Tibial nerve (tissue), 4 donors: Measurements from ENCODE around the gene TBC1D5. TPM values are rescaled to one million over a fixed set of nuclear protein-coding genes. Genes with fewer than 3 reads are reported as not detected.
"Not testable (repeated sequence)": the region's sequence is repeated elsewhere in the genome, so short reads cannot be mapped to it uniquely, and the experiment has no call there.

Experiments used
- DNase-seq, 2 donors: peaks; one replicate each; pipeline ENCODE4 v3.0.0-alpha.2; 2019; ENCODE audit warnings: low spot score in 2 of 2
- H3K27ac ChIP-seq, 4 donors: fragments of 200-600 bp; sonication (generic) in 3 of 4; one replicate each; pipeline ENCODE4 v1.5.1; 2017 to 2019; ENCODE audit warnings: mild to moderate bottlenecking in 1 of 4
- H3K27me3 ChIP-seq, 2 donors: fragments of 200-600 bp; sonication (generic) in 1 of 2; one replicate each; pipeline versions ENCODE4 v1.5.1 to v1.6.0; 2017 to 2019
- H3K36me3 ChIP-seq, 3 donors: fragments of 200-600 bp; sonication (generic); one replicate each; pipeline ENCODE4 v1.5.1; 2018 to 2019
- H3K4me1 ChIP-seq, 4 donors: fragments of 200-600 bp; sonication (generic) in 3 of 4; one replicate each; pipeline ENCODE4 v1.5.1; 2017 to 2019
- H3K4me3 ChIP-seq, 4 donors: fragments of 200-600 bp; sonication (generic) in 3 of 4; one replicate each; pipeline ENCODE4 v1.5.1; 2017 to 2019; ENCODE audit warnings: mild to moderate bottlenecking in 1 of 4, moderate library complexity in 1 of 4
- H3K9me3 ChIP-seq, 4 donors: fragments of 200-600 bp; sonication (generic) in 3 of 4; one replicate each; pipeline ENCODE4 v1.5.1; 2017 to 2019
- EP300 ChIP-seq, 2 donors: sonication (generic); formaldehyde crosslinking; IDR thresholded peaks; one replicate each; pipeline ENCODE4 v1.6.1; 2017; ENCODE audit warnings: antibody characterized with exemption in 2 of 2, mild to moderate bottlenecking in 1 of 2
- POLR2A ChIP-seq, 2 donors: fragments of 450-650 bp; IDR thresholded peaks; one replicate each; pipeline ENCODE4 v1.6.1; 2017; ENCODE audit warnings: antibody characterized with exemption in 2 of 2, mild to moderate bottlenecking in 2 of 2, moderate library complexity in 2 of 2
- WGBS, 2 donors: methylation state at CpG; one replicate each; pipeline ENCODE4 v1.1.5; 2018; 5-methylcytosine and 5-hydroxymethylcytosine counted together
- total RNA-seq, 4 donors: library from RNA; depleted of rRNA; stranded (reverse); fragments of >200 nt; gene quantifications; one replicate each; pipeline ENCODE4 v1.1.0, GENCODE V29; 2016
- TF ChIP-seq, protein P1 (sequence below), 5 experiments: fragments of 200-600 bp in 3 of 5; fragments of 450-650 bp in 2 of 5; sonication (generic) in 3 of 5; IDR thresholded peaks; one replicate each; pipeline ENCODE4 v1.5.1; 2016 to 2019; ENCODE audit warnings: antibody characterized with exemption in 5 of 5, mild to moderate bottlenecking in 3 of 5, moderate library complexity in 2 of 5

TBC1D5 gene
- total RNA-seq, 4 donors from 2014 or later, result 55.2 to 128 (median 79.4) TPM

GRCh38 chr3:17737591-17737990 lies 4.8 kb downstream of the TBC1D5 start:
- H3K27ac ChIP-seq, result no peak overlapping the region
- H3K4me3 ChIP-seq, result no peak overlapping the region
- TF ChIP-seq POLR2A (IDR thresholded peaks at IDR 0.05), result no peak
- TF ChIP-seq EP300 (IDR thresholded peaks at IDR 0.05), result no peak
- TF ChIP-seq, protein P1, sequence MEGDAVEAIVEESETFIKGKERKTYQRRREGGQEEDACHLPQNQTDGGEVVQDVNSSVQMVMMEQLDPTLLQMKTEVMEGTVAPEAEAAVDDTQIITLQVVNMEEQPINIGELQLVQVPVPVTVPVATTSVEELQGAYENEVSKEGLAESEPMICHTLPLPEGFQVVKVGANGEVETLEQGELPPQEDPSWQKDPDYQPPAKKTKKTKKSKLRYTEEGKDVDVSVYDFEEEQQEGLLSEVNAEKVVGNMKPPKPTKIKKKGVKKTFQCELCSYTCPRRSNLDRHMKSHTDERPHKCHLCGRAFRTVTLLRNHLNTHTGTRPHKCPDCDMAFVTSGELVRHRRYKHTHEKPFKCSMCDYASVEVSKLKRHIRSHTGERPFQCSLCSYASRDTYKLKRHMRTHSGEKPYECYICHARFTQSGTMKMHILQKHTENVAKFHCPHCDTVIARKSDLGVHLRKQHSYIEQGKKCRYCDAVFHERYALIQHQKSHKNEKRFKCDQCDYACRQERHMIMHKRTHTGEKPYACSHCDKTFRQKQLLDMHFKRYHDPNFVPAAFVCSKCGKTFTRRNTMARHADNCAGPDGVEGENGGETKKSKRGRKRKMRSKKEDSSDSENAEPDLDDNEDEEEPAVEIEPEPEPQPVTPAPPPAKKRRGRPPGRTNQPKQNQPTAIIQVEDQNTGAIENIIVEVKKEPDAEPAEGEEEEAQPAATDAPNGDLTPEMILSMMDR (IDR thresholded peaks at IDR 0.05), result no peak
- DNase-seq, result no peak
- no peaks in the 10 kb centered on the region for H3K36me3 ChIP-seq
- no peaks in the 10 kb centered on the region for H3K27me3 ChIP-seq
- H3K9me3 ChIP-seq, result no peaks in the 10 kb centered on the region
- H3K4me1 ChIP-seq, result peaks cover 0 to 39% (median 22%) of the 10 kb centered on the region in 4 donors

GRCh38 chr3:17735362-17735761 lies 7.1 kb downstream of the TBC1D5 start:
- not testable (repeated sequence) for H3K4me3 ChIP-seq, H3K27me3 ChIP-seq, H3K9me3 ChIP-seq, DNase-seq, H3K27ac ChIP-seq, H3K36me3 ChIP-seq
- 94 to 98% methylated on average over 7 of the region's 7 CpGs for WGBS, 2 donors
- H3K4me1 ChIP-seq, result peaks cover 0 to 28% (median 15%) of the 10 kb centered on the region in 4 donors

GRCh38 chr3:17733768-17734167 lies 8.7 kb downstream of the TBC1D5 start:
- no peak overlapping the region for H3K27ac ChIP-seq

DNA sequence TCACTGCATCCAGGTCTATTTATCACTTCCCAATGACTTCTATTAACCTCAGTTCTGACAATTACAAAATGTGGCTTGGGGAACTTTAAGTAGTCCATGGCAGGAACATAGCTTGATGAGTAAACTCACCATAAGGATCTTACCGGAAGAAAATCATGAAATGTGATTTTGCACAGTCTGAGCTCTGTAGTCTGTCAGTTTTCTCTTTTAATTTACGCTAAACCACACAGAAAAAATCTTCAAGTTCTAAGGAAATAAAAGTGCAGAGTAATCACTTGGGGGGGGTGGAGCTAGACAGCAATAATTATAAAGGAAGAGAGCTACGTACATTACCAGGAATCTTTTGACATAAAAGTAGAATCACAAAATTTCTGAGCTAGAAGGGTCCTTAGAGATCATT lies 9.2 kb downstream of the TBC1D5 start:
- no peak for DNase-seq
- no peak overlapping the region for H3K27ac ChIP-seq
- no peaks in the 10 kb centered on the region for H3K9me3 ChIP-seq
- no peaks in the 10 kb centered on the region for H3K27me3 ChIP-seq
- H3K4me3 ChIP-seq, result no peak overlapping the region
- peaks cover 0 to 10% (median 3%) of the 10 kb centered on the region in 4 donors for H3K4me1 ChIP-seq
- WGBS, 2 donors, result 89% methylated on average over 3 of the region's 3 CpGs
- H3K36me3 ChIP-seq, result peaks cover 0 to 7% (median 0%) of the 10 kb centered on the region in 3 donors
- TF ChIP-seq EP300 (IDR thresholded peaks at IDR 0.05), result no peak
- no peak for TF ChIP-seq POLR2A (IDR thresholded peaks at IDR 0.05)
- TF ChIP-seq, protein P1 (IDR thresholded peaks at IDR 0.05), result no peak

More at GRCh38 chr3:17733768-17734167, 8.7 kb downstream of the TBC1D5 start:
- TF ChIP-seq EP300 (IDR thresholded peaks at IDR 0.05) (no peak), POLR2A (IDR thresholded peaks at IDR 0.05) (no peak)
- TF ChIP-seq, protein P1 (IDR thresholded peaks at IDR 0.05), result no peak
- WGBS, 2 donors, result 95 to 97% methylated on average over 2 of the region's 2 CpGs
- H3K27me3 ChIP-seq, result no peaks in the 10 kb centered on the region
- no peak for DNase-seq
- peaks cover 0 to 12% (median 5%) of the 10 kb centered on the region in 4 donors for H3K4me1 ChIP-seq
- H3K36me3 ChIP-seq, result peaks cover 0 to 7% (median 0%) of the 10 kb centered on the region in 3 donors
- no peaks in the 10 kb centered on the region for H3K9me3 ChIP-seq
- H3K4me3 ChIP-seq, result no peak overlapping the region

DNA sequence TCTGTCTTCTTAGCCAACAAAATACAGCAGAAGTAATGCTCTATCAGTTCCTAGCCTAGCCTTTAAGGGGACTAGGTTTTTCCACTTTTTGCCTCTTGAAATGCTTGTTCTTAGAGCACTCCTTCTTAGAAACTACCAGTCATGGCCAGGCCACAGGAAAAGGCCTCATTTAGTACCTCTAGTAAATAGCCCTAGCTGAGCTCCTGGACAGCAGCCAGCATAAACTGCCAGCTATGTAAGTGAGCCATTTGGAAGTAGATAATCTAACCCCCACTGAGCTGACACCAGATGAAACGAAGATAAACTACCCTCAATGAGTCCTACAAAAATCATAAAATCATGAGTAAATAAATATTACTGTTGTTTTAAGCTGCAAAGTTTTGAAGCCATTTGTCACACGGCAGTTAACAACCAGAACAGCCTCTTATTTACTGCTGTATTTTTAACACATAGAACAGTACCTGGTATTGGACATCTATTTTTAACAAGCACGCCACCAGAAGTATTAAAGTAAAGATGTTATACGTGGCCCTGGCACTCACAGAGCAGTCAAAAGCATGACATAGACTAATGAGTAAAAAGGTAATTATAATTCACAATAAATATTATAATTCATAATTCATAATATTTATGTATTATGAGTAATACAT lies 12.0 kb downstream of the TBC1D5 start:
- H3K27ac ChIP-seq, result no peak overlapping the region
- no peaks in the 10 kb centered on the region for H3K4me1 ChIP-seq
- no peaks in the 10 kb centered on the region for H3K27me3 ChIP-seq
- TF ChIP-seq POLR2A (IDR thresholded peaks at IDR 0.05) (no peak), EP300 (IDR thresholded peaks at IDR 0.05) (no peak)
- TF ChIP-seq, protein P1 (IDR thresholded peaks at IDR 0.05), result no peak
- no peaks in the 10 kb centered on the region for H3K9me3 ChIP-seq
- DNase-seq, result no peak
- peaks cover 0 to 18% (median 7%) of the 10 kb centered on the region in 3 donors for H3K36me3 ChIP-seq
- no peak overlapping the region for H3K4me3 ChIP-seq
- 88 to 90% methylated on average over 4 of the region's 4 CpGs for WGBS, 2 donors
